Right hindlimb (tissue), 1 donor: ENCODE results near the gene SEMA5A.

Experiments used
- DNase-seq: peaks from one replicate; pipeline ENCODE4 v3.0.0-alpha.2; 2018

Gene SEMA5A

DNA sequence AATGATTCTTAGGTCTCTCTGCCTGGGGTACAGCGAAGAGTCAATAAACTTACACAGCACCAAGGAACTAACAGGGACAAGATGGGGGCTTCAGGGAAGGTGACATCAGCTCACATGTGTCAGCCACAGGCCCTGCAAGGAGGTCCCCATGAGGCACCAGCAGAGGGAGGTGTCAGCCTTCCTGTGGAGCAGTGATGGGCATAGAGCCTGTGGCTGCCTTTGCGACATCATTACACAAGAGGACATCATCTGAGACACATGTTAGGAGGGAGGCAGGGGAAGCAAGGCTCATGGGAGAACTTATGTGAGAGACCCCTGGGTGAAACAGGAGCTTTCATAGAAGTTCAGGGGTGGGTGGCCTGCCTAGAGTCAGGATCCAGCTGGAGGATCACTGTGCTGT lies 389.6 kb downstream of the SEMA5A start:
- peak; percentile 32 for DNase-seq

DNA sequence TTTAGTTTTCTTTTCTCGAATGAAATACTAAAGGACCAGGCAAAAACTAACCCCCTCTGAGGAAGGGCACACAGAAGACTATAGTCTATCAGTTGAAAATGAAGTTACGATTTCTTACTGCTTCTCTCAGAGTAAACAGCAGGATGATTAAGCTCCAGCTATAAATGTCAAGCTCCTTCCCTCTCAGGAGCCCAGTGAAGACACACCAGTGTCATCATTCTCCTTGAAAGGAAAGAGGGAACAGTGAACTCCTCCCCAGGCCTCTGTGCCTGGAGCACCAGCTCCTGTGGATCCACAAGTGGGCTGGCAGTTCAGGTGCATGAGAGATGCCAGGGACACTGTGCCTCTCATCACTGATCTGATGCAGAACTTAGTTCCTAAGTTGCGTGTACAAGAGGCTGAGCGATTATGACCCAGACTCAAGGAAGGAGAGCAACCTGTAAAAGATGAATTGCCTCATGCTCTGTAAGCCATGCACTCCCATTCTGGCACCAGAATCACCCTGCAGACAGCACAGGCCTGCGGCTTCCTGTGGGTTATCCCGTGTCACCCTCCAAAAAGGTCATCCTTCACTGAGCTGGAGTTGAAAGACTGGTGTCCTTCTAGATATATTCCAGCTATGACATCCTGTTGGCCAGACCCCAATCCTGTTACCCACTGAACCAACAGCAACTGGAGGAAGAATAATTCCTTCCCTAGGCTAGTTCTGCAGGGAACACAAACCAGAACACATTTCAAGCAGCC lies 394.0 kb downstream of the SEMA5A start:
- no peak for DNase-seq

DNA sequence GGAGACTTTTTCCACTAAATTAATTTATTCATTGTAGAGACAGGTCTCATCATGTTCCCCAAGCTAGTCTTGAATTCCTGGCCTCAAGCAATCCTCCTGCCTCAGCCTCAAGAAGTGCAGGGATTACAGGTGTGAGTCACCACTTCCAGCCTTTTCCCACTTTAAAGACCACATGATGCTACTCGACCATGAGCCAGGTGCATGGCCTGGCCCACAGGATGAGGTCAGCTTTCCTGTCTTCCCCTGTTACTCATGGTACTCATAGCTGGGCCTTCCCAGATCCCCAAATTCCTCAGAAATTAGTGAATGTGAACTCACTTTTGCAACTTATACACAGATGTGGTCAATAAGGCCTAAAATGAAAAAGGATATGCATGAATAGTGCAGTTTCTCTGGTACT lies 395.9 kb downstream of the SEMA5A start:
- DNase-seq = no peak

DNA sequence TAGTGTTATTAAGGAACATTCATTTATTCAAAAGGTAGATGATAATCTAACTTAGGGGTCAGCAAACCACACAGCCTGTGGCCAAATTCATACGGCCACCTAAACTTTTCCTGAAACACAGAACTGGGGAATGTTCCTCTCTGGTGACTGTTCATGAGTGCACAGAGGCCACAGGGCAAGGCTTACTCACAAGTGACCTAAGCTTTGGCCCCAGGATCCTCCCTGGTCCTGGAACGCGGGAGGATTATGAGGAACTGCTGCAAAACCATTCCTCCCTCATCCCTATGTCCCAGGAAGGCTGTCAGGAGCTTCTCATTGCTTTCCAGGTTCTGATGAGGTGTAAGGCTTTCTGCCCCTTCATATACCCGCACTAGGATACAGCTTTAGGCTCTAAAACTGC lies 397.6 kb downstream of the SEMA5A start:
- DNase-seq = no peak

DNA sequence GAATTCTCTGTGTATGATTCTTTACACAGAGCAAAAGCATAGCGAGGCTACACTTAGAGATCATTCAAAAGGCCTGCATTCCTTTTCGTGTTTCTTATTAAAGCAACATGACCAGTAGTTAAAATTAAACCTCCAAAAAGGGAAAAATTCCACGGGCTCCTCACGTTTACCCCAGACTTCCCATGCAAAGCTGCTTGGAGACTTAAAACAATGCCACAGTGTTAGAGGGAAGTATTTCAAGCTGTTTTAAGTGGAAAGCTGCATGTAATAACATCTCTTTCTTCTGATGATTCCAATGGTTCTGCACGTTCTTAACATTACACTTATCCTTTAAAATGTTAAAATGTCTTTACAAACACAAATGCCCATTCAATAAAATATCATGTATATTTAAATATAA lies 405.2 kb downstream of the SEMA5A start:
- no peak for DNase-seq

DNA sequence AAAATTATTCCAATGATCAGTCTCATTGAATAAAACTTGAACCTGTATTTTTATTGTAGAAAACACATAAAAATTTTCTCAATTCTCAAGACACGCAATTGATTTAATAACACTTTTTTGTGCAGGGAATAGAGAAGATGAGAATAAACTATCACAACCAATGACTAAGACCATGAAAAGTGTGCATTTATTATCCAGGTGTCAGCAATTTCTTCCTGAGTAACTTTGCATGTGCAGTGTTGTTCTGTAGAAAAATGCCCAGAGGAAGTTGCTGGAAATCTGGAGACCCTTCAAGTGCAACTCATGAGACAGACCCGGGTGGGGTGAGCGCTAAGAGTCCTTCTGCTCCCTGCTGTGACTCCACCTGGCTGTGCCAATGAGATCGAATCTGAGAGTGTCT lies 405.7 kb downstream of the SEMA5A start:
- DNase-seq = no peak

DNA sequence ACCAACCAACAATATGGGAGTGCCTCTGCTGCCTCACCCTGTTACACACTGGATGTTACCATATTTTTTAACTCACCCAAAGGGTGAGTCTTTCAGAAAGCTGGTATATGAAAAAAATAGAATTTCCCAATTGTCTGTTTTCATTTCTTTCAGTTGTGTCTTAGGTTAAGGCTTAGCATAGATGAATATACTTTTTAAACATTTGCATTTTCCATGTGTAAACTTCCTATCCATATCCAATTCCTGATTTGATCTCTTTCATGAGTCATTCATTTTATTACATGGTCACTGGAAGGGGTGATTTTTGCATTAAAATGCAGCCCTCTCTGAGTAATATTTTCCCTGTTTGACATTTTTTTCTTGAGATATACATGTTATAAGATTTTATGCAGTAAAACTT lies 406.5 kb downstream of the SEMA5A start:
- no peak for DNase-seq

DNA sequence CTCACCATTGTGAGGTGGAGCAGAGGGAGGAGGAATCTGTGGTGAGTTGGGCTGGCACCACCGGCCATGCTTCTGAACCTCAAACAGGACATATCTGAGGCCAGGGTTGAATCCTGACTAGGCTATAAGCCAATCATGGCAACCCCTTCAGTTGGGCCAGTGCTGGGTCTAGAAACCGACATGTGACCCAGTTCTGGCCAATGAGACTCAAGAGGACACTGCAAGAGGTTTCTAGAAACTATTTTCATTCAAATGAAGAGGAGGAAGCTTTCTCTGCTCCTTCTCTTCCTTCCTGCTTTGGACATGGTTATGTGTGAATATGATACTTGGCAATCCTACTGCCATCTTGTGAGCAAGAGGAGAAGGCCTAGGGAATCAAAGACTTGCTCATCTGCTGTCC lies 417.7 kb downstream of the SEMA5A start:
- no peak for DNase-seq

DNA sequence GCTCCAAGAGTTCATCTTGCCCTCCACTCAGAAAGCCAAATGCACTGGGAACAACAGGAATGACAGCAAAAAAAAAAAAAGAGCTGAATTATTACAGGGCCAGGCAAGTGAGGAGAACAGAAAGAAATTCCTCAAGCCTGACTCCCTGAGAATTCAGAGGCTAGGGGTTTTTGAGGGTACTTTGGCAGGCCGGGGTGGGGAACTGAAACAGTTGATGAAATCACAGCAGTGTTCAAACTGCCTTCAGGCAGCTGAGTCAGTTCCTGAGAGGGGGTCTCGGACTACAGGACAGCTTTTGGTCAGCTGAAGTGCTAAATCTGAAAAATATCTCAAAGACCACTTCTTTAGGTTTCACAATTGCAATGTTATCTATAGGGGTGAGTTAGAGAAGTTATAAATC lies 419.4 kb downstream of the SEMA5A start:
- no peak for DNase-seq

DNA sequence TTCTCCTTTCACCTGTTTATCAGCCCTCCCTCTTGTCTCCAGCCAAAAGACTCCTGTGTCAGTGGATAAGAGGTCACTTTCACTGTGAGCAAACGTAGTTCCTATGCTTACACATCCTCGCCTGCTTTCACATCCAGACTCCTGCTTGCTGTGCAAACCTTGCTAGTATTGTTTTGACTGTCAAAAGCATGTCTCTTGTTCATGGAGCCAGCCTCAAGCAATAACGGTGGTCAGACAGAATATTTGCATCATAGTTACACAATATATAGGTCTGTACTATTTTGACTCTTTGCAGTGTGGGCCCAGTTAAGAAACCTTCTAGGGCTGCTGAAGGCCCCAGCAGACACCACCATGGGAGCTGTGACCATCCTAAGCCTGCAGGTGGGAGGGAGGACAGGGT lies 420.0 kb downstream of the SEMA5A start:
- DNase-seq = no peak

DNA sequence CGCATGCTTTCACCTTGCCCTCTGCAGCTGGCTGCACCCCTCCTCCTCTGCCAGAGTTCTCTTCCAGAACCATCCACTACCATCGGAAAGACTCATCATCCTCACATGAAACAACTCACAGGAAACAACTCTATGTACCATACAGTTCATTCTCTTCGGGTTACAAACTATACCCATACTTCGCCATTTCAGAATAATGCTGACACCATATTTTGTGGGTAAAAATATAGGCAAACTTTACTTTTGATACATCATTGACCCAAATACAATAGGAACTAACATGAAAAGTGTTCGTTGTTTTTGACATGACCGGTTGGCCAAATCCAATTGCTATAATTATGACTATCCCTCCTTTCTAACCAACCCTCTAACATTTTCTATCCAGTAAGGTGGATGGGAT lies 421.0 kb downstream of the SEMA5A start:
- no peak for DNase-seq

DNA sequence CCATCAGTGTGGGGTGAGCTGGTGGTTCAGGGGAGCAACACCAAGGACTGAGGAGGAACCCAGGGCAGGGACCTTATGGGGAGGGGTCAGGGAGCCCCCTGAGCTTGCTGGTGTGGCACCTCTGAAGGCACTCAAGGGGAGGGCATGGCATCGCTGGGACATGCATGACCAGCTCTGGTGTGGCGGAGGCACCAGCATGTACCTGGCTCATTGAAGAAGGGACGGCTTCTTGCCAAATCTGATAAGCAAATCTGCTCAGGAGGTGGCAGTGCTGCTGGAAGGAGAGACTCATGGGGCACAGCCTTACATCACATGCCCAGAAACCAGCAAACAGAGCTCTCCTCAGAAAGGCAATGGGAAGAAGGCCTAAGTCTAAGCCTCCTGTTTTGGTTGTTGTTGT lies 421.8 kb downstream of the SEMA5A start:
- no peak for DNase-seq

DNA sequence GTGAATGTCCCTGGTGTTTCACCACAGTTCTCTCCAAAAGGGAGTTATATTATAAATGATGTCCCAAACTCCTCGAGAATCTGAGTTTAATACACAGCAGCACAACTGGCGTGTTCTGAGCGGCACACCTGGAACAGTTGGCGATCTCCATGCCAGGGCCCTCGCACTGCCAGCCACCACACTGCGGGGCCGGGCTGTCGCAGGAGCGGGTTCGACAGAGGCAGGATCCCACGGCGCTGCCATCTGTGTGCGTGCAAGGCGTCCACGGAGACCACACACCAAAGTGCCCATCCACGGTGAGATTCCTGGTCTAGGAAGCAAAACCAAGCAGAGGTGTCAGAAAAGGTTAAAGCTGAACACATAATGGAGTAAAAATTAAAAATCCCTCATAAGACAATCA lies 423.3 kb downstream of the SEMA5A start:
- DNase-seq = no peak

DNA sequence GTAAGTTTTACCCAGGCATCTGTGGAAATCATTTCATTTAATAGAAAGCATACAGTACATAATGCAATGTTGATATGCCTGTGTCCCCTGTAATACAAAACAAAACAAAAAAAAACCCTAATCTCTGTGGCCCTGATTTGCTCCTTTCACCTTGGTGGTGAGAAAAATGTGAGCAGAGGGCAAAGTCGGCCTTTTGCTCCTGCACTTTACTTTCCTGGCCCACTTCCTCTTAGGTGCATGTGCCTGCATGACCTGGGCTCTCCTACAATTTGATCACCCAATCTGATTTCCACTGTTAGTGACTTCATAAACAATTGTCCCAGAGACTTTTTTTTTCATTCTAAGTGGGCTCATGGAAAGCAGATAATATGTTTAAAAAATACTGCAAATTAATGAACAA lies 424.3 kb downstream of the SEMA5A start:
- DNase-seq = no peak

DNA sequence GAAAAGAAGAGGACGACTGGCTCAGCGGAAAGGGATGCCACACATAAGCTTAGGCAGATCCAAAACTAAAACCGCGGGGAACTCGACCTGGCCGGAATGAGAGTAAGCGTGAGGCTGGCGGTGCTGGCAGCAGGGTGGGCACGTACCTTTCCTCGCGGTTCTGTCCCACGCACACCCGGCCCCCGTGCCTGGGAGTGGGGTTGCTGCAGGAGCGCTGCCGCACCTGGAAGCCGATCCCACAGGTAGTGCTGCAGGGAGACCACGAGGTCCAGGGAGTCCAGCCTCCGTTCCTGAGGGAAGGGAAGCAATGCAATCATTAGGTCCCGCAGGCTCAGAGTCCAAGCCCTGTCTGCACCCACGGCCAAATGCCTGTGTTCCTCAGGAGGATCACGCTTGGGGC lies 427.0 kb downstream of the SEMA5A start:
- DNase-seq = no peak

DNA sequence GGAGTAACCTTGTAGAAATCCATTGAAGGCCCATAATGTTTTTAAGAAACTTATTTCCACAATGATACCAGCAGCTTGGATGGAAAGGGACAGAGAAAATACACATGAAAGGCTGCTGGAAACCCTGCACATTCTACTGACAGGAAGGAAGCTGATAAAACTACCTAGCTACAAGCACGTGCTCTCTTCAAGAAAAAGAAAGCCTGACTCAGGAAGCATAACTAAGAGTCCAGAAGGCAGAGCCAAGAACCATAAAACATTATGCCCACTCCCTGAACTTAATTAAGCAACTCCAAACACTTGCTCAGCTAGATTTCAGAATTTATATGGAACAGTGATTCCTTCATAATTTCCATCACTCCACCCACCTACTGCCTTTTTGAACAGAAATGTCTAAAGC lies 430.8 kb downstream of the SEMA5A start:
- DNase-seq = no peak

DNA sequence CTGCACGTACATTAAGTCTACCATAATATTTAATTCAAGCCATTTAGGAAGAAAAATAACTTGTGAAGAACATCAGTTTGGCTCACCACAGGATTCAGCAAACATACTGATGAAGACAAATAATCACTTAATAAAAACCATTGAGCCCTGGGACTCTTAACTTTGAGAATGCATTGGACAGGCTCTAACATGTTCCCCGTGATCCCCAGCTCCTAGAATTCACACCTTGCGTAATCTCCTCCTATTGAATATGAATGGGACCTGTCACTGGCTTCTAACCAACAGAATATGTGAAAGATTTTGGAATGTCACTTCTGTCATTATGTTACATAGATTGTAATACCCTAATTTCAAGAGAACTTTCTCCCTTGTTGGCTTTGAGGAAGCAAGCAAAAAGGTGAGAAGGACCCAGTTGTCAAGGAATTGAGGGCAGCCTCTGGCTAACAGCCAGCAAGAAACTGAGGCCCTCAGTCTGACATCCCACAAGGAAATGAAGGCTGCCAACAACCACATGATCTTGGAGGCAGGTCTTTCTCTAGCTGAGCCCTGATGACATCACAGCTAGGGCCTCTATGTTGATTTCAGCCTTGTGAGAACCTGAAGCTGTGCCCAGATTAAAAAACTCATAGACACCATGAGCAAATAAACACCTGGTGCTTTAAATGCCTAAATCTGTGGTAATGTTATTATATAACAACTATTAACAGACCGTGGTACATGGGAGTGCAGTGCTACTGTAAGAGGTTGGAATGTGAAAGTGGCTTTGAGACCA lies 433.2 kb downstream of the SEMA5A start:
- DNase-seq = no peak

DNA sequence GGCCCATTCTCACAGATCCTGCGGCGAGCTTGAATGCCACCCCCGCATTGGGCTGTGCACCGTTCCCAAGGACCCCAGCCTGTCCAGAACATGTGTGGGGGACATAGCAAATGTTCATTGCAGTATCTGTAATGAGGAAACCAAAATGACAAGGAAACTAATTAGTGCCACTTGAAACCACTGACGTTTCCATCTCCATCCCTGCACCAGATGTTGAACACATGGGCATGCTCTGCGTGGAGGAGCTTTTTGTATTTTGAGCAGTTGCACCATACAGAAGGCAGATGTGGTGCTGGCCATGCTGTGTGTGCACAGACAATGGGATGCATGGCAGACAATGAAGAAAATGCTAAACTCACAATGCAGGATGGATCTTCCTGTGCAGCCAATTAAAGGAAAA lies 437.7 kb downstream of the SEMA5A start:
- no peak for DNase-seq

DNA sequence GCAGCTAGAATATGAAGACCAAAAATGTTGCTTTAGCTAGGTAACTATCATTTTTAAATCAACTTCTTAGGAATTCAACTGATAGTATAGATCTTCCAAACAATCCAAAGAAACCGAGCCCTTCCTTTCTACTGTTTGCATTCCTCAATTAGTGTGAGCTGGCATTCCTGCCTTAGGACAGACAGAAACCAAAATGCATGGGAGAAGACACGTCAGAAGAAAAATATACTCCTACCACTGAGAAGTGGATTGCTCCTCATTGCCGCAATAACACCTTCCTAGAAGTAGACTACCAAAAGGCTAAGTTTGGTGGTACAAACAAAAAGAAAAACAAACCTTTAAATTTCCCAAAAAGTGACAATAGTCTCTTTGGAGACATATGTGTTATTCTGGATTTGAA lies 440.0 kb downstream of the SEMA5A start:
- DNase-seq = no peak

DNA sequence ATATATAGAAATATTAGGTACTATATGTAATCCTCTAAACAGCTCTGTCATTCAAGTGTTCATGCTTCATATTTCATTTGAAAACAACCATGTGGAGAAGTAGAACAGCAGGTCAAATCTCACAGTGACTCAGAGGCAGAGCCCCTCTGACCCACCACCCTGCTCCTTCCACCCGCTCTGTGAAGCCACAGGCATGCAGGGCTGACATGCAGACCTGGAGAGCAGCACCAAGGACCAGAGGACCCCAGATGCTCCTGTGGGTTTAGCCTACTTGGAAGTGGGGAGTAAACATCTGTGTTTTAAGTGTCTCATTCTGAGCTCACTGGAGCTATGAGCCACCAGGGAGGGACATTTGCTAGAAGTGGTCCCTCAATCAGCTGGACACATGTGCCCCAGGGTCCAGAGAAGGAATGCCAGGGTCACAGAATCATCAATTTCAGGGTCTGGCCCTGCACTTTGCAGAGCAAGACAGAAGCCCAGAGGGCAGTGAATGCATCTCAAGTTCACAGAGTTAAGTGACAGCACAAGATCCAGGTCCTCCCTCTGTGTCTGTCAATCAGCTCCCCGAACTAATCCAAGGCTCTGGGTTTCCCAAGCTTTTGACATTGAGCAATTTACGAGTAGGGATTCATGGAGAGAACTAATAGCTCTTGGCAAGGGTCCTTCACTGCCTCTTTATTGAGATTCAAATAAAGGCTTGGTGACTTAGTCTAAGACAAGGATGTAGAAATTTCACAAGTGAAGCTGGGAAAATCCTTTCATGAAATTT lies 441.1 kb downstream of the SEMA5A start:
- no peak for DNase-seq

DNA sequence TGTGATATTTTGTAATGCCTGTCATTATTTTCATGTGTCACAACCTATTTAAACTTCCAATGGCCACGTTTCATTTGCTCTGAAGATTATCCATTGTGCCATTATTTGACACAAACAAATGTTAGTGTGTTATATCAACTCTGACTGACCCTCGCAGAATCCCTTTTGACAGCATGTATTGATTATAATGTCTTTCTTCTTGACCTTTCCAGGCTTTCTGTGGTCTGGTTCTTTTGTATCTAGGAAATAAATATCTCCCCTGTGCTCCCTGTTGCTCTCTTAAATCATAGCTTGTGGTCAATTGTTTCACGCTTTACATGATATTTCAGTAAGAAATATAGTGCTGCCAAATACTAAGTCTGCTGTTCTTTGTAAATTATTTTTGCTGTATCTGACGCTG lies 442.6 kb downstream of the SEMA5A start:
- DNase-seq = no peak

DNA sequence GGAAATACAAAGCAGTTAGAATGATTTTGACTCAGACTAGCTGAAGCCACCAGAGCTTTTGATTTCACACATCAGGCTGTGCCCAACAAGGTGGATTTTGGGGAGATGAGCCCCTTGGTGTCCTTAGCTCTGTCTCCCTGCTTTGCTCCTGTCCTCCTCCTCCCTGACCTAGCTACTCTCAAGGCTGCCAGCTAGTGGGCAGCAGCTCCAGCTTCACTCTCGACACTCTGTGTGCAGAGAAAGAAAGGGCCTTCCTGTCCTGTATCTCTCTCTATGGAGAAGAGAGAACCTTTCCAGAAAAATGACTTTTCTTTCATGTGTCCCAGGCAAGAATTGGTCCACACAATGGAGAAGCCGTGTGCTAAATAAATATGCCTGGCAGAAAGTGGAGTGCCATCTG lies 446.2 kb downstream of the SEMA5A start:
- DNase-seq = no peak

DNA sequence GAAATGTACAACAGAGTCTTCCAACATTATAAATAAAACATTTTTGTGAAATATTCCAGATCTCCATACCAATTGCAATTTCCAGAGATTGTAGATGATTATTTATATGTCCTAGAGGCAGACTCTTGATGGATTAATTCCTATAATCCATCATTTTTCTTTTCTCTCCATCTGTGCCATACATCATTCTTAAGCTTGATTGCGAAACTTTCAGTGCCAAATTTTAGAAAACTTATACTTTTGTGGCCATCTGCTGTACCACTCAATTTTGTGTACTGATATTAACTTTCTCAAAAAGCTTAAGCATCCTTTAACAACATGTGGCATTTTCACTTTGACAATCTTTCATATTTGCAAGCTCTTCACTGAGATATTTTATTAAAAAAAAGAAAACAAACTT lies 446.9 kb downstream of the SEMA5A start:
- DNase-seq = no peak

DNA sequence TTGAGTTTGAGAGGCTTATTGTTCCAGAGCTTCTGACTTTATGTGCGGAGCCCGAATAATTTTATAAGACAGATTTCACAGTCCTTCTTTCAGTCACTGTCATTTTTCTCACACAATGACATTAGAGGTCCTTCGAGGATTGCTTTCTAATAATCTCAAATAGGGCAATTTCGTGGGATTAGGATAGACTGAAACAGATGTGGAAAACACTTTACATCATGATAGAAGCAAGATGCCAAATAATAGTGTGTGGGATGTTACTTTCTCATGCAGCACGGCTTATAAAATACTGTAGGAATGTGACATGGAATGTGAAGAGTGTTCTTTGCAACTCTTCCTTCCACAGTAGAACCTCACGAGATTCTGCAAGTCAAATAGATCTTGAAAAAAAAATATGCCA lies 451.3 kb downstream of the SEMA5A start:
- DNase-seq = no peak
